Measurements from ENCODE around the gene ZNF317.

GRCh38 chr19:9171393-9171991, 31.3 kb downstream of the ZNF317 start:
- TF ChIP-seq EZH2phosphoT487 (IDR thresholded peaks at IDR 0.05; ENCODE audit: borderline replicate concordance, low read depth, low read length) (no peak), CTCF (conservative IDR thresholded peaks at IDR 0.05; ENCODE audit: low read length) (no peak)
